GM12878 (cell line): ENCODE results near the gene DHRS9. TPM values are rescaled to one million over a fixed set of nuclear protein-coding genes. Genes with fewer than 3 reads are reported as not detected.

Experiments
- ATAC-seq: fragments of 200-7000 bp; cut with Tn5 transposase; 3 replicates; pipeline ENCODE4 v1.9.1; 2020; ENCODE audit warnings: mild to moderate bottlenecking, moderate library complexity
- BruUV-seq: library from RNA; stranded (reverse); fragments of 400-500 nt; replicated peaks from 2 replicates; lab custom pipeline; 2021; lab: Mats Ljungman, UMichigan
- CTCF ChIA-PET: fragments of 300-600 bp; sonication (Branson Sonifier 250); formaldehyde crosslinking; extraction: SDS; loops from one replicate; lab custom pipeline; 2021; ENCODE audit warnings: inconsistent platforms; lab: Yijun Ruan, JAX
- POLR2A ChIA-PET: fragments of 350-600 bp; formaldehyde crosslinking; extraction: SDS; loops from one replicate; lab custom pipeline; 2021; ENCODE audit warnings: inconsistent platforms; lab: Charles Lee
- RAD21 ChIA-PET: fragments of 300-600 bp; sonication (Branson Sonifier 250); formaldehyde crosslinking; loops from one replicate; lab custom pipeline; 2023; ENCODE audit warnings: antibody characterized with exemption; ENCODE audit not compliant: unreplicated experiment; lab: Charles Lee
- SMC1A ChIA-PET: fragments of 300-600 bp; sonication (Branson Sonifier 250); formaldehyde crosslinking; loops from one replicate; lab custom pipeline; 2023; ENCODE audit not compliant: unreplicated experiment, uncharacterized antibody; lab: Charles Lee
- DNase-seq: peaks from one replicate; pipeline ENCODE4 v3.0.0-alpha.2; 2011; ENCODE audit warnings: low read depth, low spot score
- FAIRE-seq: peaks from 3 replicates; lab custom pipeline; 2011; peaks lifted over from hg19 to GRCh38; lab: Jason Lieb, UNC
- H2AFZ ChIP-seq: 2 replicates; pipeline ENCODE4 v1.6.0; 2011; ENCODE audit warnings: low read depth, low read length, control low read depth; ENCODE audit not compliant: control insufficient read depth
- H3K27ac ChIP-seq: 2 replicates; pipeline ENCODE4 v1.5.1; 2011; ENCODE audit warnings: control low read depth; ENCODE audit not compliant: control insufficient read depth, insufficient read depth
- H3K27me3 ChIP-seq, 2 experiments: replicated peaks in 1 of 2; 2 replicates each; pipeline versions ENCODE4 v1.6.0 to v1.6.1; 2011; ENCODE audit warnings: low read length in 1 of 2; ENCODE audit not compliant: control insufficient read depth in 2 of 2, insufficient read depth in 2 of 2
- H3K36me3 ChIP-seq, 2 experiments: 2 replicates each; pipeline ENCODE4 v1.5.1; 2011; ENCODE audit warnings: low read length in 1 of 2; ENCODE audit not compliant: control insufficient read depth in 2 of 2, insufficient read depth in 2 of 2
- H3K4me1 ChIP-seq: 2 replicates; pipeline ENCODE4 v1.6.1; 2011; ENCODE audit warnings: mild to moderate bottlenecking, low read length, moderate library complexity, mixed read lengths; ENCODE audit not compliant: control insufficient read depth, insufficient read depth
- H3K4me2 ChIP-seq: 2 replicates; pipeline ENCODE4 v1.6.0; 2011; ENCODE audit warnings: control low read depth; ENCODE audit not compliant: control insufficient read depth, insufficient read depth
- H3K4me3 ChIP-seq: fragments of 200-600 bp; sonication (generic); 2 replicates; pipeline ENCODE4 v1.5.1; 2016
- H3K79me2 ChIP-seq: 2 replicates; pipeline ENCODE4 v1.6.0; 2011; ENCODE audit warnings: low read length; ENCODE audit not compliant: control insufficient read depth, insufficient read depth
- H3K9ac ChIP-seq: 2 replicates; pipeline ENCODE4 v1.8.0; 2011; ENCODE audit warnings: low read length, control low read depth, mixed read lengths; ENCODE audit not compliant: control insufficient read depth, insufficient read depth
- H3K9me3 ChIP-seq: replicated peaks from 3 replicates; pipeline ENCODE4 v1.5.1; 2011; ENCODE audit warnings: mild to moderate bottlenecking, low read length; ENCODE audit not compliant: control insufficient read depth, insufficient read depth
- H4K20me1 ChIP-seq: 2 replicates; pipeline ENCODE4 v1.6.0; 2011; ENCODE audit not compliant: control insufficient read depth, insufficient read depth
- CBX3 ChIP-seq: fragments of 200-600 bp; sonication (generic); IDR thresholded peaks from 2 replicates; pipeline ENCODE4 v1.6.1; 2016; ENCODE audit warnings: low read depth, borderline replicate concordance
- CEBPB ChIP-seq, 2 experiments: fragments of 150-350 bp in 1 of 2; IDR thresholded peaks; 2 replicates each; pipeline ENCODE4 v1.6.1; 2012 to 2014; ENCODE audit warnings: low read depth in 2 of 2, low read length in 2 of 2, borderline replicate concordance in 1 of 2, inconsistent platforms in 1 of 2
- EED ChIP-seq: sonication (generic); IDR thresholded peaks from 2 replicates; pipeline ENCODE4 v1.6.1; 2016; ENCODE audit warnings: antibody characterized with exemption, low read depth
- MTA2 ChIP-seq: fragments of 450-650 bp; IDR thresholded peaks from 2 replicates; pipeline ENCODE4 v1.6.1; 2016; ENCODE audit warnings: low read depth, mild to moderate bottlenecking, moderate library complexity
- NR2C1 ChIP-seq: fragments of 450-650 bp; IDR thresholded peaks from 2 replicates; pipeline ENCODE4 v1.6.1; 2017; ENCODE audit warnings: antibody characterized with exemption, mild to moderate bottlenecking, moderate library complexity
- NR2C2 ChIP-seq: IDR thresholded peaks from 2 replicates; pipeline ENCODE4 v1.6.1; 2011; ENCODE audit warnings: borderline replicate concordance, low read depth; ENCODE audit not compliant: control insufficient read depth, insufficient read length
- PAX5 ChIP-seq: IDR thresholded peaks from 2 replicates; pipeline ENCODE4 v1.6.1; 2011; ENCODE audit warnings: low read depth, low read length, borderline replicate concordance
- RUNX3 ChIP-seq: IDR thresholded peaks from 2 replicates; pipeline ENCODE4 v1.6.1; 2012; ENCODE audit warnings: low read length, inconsistent platforms
- ZBED1 ChIP-seq: IDR thresholded peaks from 2 replicates; pipeline ENCODE4 v1.6.1; 2016; ENCODE audit warnings: borderline replicate concordance
- WGBS: methylation state at CpG from one replicate; pipeline ENCODE4 v1.1.6; 2016; ENCODE audit warnings: low lambda C conversion rate; ENCODE audit not compliant: insufficient replicate concordance, insufficient coverage; ENCODE audit errors: missing lambda C conversion rate; 5-methylcytosine and 5-hydroxymethylcytosine counted together
- in situ Hi-C: fragments of 300-500 bp; cut with MboI; formaldehyde crosslinking; loops from 9 replicates; pipeline ENCODE4 v1.14.3; 2018; ENCODE audit warnings: mixed read lengths
- intact Hi-C: fragments of 100-400 bp; cut with micrococcal nuclease; formaldehyde crosslinking; loops from one replicate; pipeline ENCODE4 v1.14.2; 2022; ENCODE audit not compliant: unreplicated experiment
- polyA plus RNA-seq, 11 experiments: library from polyadenylated mRNA; depleted of rRNA in 4 of 11; unstranded in 6 of 11; stranded (reverse) in 5 of 11; fragments of >200 nt; fragmentation: Nextera tagmentation in 4 of 11; fragmentation: Illumina TruSeq in 1 of 11; extraction: Ambion mirVana in 4 of 11; extraction: Trizol in 1 of 11; gene quantifications; 1 replicate in 1 of 11; 2 replicates in 10 of 11; pipeline versions ENCODE4 v1.2.1 to v1.2.3, GENCODE V29; 2011 to 2016; ENCODE audit warnings: inconsistent platforms in 2 of 11, missing spikeins in 2 of 11, low read depth in 1 of 11
- total RNA-seq, 4 experiments: library from RNA; depleted of rRNA in 3 of 4; stranded (reverse); fragments of >200 nt in 3 of 4; fragmentation: Illumina TruSeq in 1 of 4; extraction: Trizol in 1 of 4; gene quantifications; 2 replicates each; pipeline versions ENCODE4 v1.2.1 to v1.2.3, GENCODE V29; 2013 to 2021
- TF ChIP-seq, protein P1 (sequence below): fragments of 450-650 bp; formaldehyde crosslinking; IDR thresholded peaks from 2 replicates; pipeline ENCODE4 v1.5.0; 2022; ENCODE audit warnings: mild to moderate bottlenecking, missing genetic modification characterization

DHRS9 gene
- total and polyA plus RNA-seq, 10 of the 15 experiments (the other 5 are each of a cell fraction or from before 2014, with no cell fraction given), result 0.09 to 0.34 (median 0.13) TPM; not detected in 5

DNA sequence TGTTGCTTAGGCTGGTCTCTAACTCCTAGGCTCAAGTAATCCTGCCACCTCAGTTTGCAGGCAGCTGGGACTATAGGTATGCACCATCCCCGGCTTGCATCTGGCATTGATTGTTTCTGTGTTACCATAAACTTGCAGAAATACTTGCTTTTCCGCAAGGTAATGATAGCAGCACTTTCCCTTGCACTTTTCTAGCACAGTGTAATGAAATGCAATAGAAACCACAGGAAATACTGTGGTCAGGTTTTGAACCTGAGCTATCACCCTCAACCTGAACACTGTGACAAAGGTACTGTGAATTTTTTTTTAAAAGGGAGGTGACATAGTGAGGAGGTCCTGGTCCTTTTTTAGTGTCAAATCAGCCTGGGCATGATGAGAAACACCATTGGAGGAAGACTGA is 38.3 kb downstream of the DHRS9 start:
- ChIA-PET CTCF (interaction anchor here (1.1 to 6.4 kb wide), 4 partner anchors 11 to 138 kb away, joined by 3 to 105 read pairs (median 66); no protein-coding TSS in a partner anchor), SMC1A (interaction anchor here (0.5 to 3.1 kb wide), 3 partner anchors 24 to 1967 kb away, joined by 3 to 25 read pairs (median 3); no protein-coding TSS in a partner anchor), RAD21 (interaction anchor here (0.8 kb wide), 1 partner anchor 34 kb away, joined by 3 read pairs; no protein-coding TSS in a partner anchor), POLR2A (no interaction called here)
- FAIRE-seq, result peak; percentile 54
- DNase-seq, result no peak
- no peak overlapping the region for H2AFZ ChIP-seq
- no peak overlapping the region for H3K27ac ChIP-seq
- in situ Hi-C loops (loop anchor here (25.0 kb wide), 1 partner anchor 805 kb away; no protein-coding TSS in a partner anchor), intact Hi-C loops (no loop called here)
- no peaks in the 10 kb centered on the region for H3K79me2 ChIP-seq
- no peak overlapping the region for H3K9ac ChIP-seq
- WGBS, result 50% methylated on average over 2 of the region's 2 CpGs
- peak; percentile 34; the same call in 1 of the 3 replicates for ATAC-seq
- no TSS peak for BruUV-seq
- 0 out of 2 replicates have a peak, but pooled peaks cover 4% of the 10 kb centered on the region for H3K4me1 ChIP-seq
- H3K9me3 ChIP-seq, result no peaks in the 10 kb centered on the region
- H3K36me3 ChIP-seq, result no peaks in the 10 kb centered on the region
- H3K4me2 ChIP-seq, result no peak overlapping the region
- peaks cover 0 to 1% of the 10 kb centered on the region in 2 experiments; a peak in 1 of 4 replicates for H3K27me3 ChIP-seq
- no peaks in the 10 kb centered on the region for H4K20me1 ChIP-seq
- H3K4me3 ChIP-seq, result no peak overlapping the region
- TF ChIP-seq PAX5 (no peak), RUNX3 (peak; percentile 74)

DNA sequence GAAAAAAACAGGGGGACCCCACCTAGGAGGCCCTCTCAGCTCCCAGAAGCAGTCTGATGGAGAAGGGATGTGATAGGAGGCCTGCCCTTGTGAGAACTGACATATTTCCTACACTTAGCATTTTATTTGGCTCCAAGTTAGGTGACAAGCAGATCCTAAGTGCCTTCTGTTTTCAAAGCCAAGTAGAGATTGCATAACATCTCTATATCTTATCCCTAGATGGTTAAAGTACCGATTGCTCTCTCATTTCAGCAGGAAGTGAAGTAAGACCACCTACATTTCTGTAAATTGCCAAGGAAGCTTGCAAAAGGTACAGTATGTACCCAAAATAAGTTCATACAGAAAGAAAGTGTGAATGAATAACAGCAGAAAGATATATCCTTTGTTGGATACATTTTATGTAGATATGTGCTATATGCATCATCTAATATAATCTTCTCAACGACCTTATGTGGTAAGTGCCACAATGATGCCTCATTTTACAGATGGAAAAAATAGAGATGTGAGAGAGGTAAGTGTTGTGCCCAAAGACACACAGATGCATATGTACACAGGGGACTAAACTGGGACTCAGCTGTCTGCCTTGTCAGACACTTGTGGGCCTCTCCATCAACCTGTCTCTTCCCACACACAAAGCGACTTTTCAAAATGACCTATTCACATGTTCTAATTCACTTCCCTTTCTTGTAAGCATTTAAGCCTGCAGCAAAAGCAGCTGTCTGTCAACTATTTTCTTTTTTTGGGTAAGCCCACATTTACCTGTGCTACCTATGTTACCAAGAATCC is 38.9 kb downstream of the DHRS9 start:
- Histone ChIP-seq H3K4me2 (no peak overlapping the region), H3K4me3 (no peak overlapping the region), H3K27me3 (no peaks in the 10 kb centered on the region), H2AFZ (no peak overlapping the region), H3K27ac (no peak overlapping the region), H3K4me1 (0 out of 2 replicates have a peak, but pooled peaks cover 4% of the 10 kb centered on the region), H3K79me2 (no peaks in the 10 kb centered on the region), H4K20me1 (no peaks in the 10 kb centered on the region), H3K9ac (no peak overlapping the region), H3K9me3 (no peaks in the 10 kb centered on the region), H3K36me3 (no peaks in the 10 kb centered on the region)
- ChIA-PET CTCF (interaction anchor here (0.7 to 6.4 kb wide), 15 partner anchors 10 to 821 kb away, joined by 3 to 105 read pairs (median 6); no protein-coding TSS in a partner anchor), SMC1A (interaction anchor here (0.6 to 3.1 kb wide), 5 partner anchors 9 to 1967 kb away, joined by 3 to 25 read pairs (median 3); no protein-coding TSS in a partner anchor), POLR2A (no interaction called here), RAD21 (interaction anchor here (0.7 to 0.8 kb wide), 2 partner anchors 33 to 34 kb away, joined by 3 read pairs; no protein-coding TSS in a partner anchor)
- intact Hi-C loops (no loop called here), in situ Hi-C loops (loop anchor here (25.0 kb wide), 1 partner anchor 804 kb away; no protein-coding TSS in a partner anchor)
- DNase-seq (no peak), ATAC-seq (no peak), FAIRE-seq (no peak)
- WGBS, result 14% methylated on average over 3 of the region's 3 CpGs
- no TSS peak for BruUV-seq
- TF ChIP-seq CBX3 (no peak), EED (no peak), CEBPB (IDR thresholded peaks at IDR 0.05; ENCODE audit: borderline replicate concordance in 1 of 2, low read depth in 2 of 2, low read length in 2 of 2) (no peak), MTA2 (no peak), NR2C1 (no peak), ZBED1 (no peak), NR2C2 (no peak)
- TF ChIP-seq, protein P1, sequence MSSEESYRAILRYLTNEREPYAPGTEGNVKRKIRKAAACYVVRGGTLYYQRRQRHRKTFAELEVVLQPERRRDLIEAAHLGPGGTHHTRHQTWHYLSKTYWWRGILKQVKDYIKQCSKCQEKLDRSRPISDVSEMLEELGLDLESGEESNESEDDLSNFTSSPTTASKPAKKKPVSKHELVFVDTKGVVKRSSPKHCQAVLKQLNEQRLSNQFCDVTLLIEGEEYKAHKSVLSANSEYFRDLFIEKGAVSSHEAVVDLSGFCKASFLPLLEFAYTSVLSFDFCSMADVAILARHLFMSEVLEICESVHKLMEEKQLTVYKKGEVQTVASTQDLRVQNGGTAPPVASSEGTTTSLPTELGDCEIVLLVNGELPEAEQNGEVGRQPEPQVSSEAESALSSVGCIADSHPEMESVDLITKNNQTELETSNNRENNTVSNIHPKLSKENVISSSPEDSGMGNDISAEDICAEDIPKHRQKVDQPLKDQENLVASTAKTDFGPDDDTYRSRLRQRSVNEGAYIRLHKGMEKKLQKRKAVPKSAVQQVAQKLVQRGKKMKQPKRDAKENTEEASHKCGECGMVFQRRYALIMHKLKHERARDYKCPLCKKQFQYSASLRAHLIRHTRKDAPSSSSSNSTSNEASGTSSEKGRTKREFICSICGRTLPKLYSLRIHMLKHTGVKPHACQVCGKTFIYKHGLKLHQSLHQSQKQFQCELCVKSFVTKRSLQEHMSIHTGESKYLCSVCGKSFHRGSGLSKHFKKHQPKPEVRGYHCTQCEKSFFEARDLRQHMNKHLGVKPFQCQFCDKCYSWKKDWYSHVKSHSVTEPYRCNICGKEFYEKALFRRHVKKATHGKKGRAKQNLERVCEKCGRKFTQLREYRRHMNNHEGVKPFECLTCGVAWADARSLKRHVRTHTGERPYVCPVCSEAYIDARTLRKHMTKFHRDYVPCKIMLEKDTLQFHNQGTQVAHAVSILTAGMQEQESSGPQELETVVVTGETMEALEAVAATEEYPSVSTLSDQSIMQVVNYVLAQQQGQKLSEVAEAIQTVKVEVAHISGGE (CRISPR knock-in tag), result no peak
